Stimulated activated CD8-positive, alpha-beta memory T cell treated with anti-CD3 and anti-CD28 coated beads, Interleukin-7, amount 100 ng/mL, for 4 hours (primary cell): ENCODE results near the gene UBR3.
"Not testable (repeated sequence)": the region's sequence is repeated elsewhere in the genome, so short reads cannot be mapped to it uniquely, and the experiment has no call there.

ENCODE experiments used
- DNase-seq, 2 donors: peaks; one replicate each; pipeline ENCODE4 v3.0.0-alpha.2; 2020; ENCODE audit warnings: low read depth in 2 of 2

UBR3 gene

DNA sequence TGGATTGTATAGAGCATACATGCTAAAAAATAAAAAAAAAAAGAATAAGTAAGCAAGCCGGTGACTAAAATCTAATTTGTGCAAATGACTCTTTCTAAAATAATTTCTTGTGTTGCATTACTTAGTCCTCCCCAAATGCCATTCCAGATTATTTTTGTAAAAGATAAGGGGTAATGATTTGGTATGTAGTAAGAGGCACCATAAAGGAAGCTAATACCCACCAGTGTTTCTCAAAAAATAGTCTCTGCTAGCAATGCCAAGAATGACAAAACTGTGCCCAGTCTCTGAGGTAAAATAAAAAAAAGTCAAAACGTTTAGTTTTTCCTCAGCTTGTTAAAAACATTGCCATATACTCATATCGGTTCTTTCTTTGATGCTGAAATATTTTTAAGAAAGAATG lies 5.2 kb upstream of the UBR3 start:
- DNase-seq = no peak

DNA sequence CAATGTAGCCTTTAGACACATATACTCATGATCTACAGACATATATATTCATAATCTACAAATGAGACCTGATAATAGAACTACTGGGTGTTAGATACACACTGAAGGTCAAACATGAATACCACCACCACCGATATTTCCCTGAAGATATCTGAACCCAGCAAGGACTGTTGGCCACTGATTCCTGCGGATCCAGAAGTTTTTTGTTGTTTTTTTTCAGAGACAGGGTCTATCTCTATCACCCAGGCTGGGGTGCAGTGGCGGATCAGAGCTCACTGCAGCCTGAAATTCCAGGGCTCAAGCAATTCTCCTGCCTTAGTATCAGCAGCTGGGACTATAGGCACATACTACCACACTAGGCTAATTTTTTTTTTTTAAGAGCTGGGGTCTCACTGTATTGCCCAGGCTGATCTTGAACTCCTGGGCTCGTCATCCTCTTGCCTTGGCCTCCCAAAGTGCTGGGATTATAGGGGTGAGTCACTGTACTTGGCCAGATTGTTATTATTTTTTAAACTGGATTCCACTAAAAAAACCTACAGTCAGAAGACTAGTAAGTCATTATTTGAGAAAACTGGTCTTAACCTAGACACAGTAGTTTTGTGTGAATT lies 4.4 kb upstream of the UBR3 start:
- DNase-seq = no peak

DNA sequence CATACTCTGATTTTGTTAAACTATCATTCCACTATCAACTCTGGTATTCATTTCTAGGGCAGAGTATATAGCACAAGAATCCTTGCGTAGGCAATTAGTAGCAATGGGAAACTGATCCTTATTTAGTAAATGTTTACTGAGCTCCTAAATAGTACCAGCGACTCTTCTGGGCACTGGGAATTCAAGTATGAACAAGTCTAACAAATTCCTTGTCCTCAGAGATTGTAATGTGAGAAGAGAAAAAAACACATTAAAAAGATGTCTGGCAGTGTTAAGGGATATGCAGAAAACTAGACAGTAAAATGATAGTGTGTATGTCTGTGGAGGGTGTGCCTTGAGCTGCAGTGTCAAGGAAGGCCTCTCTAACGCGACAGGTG lies 3.3 kb upstream of the UBR3 start:
- no peak for DNase-seq

DNA sequence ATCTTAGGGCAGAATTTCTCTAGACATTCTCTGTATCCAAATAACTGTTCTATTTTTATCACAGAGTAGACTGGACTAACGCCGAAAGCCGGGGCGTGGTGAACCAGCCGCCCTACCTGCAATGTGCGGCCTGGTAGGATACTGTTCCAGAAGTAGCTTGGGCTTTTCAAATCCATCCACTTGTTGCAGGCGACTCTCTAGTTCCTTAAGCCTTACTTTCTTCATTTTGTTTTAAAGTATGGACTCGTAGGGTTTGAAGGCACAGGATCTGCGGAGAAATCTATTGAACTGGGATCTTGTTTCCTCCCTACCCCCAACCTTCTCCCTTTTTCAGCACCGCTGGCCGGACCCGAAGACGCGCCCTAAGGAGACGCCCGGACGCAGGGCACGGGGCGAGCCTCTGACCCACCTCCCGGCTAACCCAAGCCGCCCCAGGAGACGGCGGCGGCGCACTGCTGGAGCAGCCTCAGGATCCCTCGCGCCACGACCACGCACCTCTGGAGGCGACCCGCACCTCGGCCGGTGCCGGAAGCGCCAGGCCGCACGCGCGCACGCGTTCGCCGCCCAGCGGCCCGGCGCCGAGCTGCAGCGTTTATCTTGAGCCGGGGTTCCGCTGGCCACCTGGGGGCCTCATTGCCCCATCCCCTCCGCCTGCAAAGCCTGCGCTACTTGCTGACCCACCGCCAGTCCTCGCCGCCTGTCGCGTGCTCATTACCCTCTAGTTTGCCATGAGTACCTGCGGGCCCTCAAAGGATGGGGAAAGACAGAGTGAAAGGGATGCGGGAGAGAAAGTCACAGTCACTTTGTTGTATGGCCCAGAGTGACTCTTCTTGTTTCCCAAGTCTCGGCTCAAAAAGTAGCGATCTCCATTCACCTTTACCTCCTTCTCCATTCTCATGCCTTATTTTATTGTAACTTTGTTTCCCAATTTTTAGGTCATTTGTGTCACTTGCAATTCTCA lies 2.6 kb upstream of the UBR3 start, which contains the start of gene METTL5:
METTL5 (minus strand) TSS at position 533 of the 961 bp plus-strand sequence; CDS start at position 225, 308 bp downstream.
- DNase-seq = peak; percentile 33 to 70

DNA sequence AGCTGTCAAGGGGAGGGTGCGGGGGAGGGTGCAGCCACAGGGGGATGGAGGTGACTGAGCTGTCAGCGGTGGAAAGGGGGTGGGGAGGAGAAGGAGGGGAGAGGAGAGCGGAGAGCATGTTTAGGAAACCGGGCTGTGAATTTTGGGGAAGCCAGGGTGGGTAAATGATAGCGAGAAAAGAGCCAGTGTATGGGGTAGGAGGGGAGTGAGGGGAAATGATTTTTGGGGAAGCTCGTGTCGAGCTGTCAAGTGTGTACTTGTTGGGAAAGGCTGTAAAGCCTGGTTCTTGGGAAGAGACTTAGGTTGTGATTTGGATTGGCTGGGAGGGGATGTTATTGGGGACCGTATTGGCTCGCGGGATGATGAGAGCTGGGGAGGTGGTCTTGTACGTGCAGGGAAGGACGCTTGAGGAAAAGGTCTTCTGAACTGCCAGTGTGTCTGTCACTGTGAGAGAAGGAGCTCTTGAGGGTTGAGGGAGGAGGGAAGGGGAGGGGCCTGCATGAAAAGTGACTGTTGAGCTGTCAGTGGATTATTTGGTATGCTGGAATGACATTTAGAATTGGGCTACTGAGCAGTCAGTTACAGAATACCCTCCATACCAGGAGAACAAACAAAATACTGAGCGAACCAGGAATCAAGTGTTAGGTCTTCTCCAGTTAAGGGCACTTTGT lies 1.0 kb downstream of the UBR3 start:
- DNase-seq = peak; percentile 35 to 53

DNA sequence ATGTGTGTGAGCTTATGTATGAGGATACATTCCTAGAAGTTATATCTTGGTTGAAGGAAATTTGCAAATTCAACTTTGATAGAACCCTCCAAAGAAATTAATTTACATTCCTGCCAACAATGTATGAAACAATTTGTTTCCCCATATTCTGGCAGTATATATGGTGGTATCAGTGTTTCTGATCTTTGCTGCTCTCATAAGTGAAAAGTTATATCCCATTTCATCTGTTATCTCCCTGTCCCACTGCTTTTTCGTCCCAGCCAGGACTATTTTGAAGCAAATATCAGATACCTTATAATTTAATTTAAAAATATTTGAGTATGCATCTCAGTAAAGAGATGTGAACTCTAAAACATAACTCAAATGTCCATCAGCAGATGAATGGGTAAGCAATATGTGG lies 7.1 kb downstream of the UBR3 start:
- no peak for DNase-seq

DNA sequence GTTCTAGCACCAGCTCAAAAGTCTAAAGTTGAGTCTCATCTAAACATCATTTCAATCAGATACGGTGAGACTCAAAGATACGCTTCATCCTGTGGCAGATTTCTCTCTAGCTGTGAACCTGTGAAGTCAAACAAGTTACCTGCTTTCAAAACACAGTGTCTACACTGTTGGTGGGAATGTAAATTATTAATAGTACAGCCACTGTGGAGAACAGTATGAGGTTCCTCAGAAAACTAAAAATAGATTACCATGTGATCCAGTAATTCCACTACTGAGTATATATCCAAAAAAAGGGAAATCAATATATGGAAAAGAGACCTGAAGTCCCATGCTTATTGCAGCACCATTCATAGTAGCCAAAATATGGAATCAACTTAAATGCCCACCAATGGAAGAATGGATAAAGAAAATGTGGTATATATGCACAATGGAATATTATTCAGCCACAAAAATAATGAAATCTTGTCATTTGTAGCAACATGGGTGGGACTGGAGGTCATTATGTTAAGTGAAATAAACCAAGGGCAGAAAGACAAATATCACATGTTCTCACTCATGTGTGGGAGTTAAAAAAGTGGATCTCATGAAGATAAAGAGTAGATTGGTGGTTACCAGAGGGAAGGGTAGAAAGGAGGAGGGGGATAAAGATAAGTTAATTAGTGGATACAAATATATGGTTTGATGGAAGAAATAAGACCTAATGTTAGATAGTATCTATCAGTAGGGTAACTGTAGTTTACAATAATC lies 11.7 kb downstream of the UBR3 start:
- DNase-seq = no peak

DNA sequence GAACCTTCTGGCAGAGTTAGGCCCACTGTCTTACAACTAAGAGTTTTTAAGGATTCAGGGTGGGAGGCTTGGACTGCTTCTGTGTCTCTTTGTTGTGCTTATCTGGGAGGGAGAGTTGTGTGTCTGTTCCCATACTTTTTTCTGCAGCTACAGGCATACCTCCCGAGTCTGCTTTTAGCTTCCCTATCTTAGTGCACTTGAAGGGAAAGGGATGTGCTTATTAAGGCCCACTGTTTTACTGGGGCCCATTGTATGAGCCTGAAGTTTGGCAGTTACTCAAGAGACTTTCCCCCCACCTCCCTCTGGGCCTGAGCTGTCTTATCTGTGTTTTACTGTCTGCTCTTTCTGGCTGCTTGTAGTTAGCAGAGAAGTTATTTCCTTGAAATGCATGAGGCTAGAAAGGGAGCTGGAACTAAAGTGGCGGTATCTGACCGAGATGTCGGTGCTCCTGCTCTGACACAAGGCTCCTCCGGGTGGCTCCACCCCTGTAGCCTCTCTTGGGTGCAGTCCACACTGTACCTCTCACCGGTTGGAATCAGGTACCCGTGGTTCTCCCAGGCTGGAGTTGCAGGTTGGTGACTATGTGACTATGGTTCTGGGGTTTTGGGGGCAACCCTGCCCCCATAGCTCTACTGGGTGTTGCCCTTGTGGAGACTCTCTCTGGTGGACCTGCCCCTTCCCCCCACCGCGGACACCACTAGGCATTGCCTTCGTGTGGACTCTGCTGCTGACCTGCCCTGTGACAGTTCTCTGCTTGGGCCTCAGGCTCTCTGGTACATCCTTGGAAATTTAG lies 12.9 kb downstream of the UBR3 start:
- DNase-seq = no peak

DNA sequence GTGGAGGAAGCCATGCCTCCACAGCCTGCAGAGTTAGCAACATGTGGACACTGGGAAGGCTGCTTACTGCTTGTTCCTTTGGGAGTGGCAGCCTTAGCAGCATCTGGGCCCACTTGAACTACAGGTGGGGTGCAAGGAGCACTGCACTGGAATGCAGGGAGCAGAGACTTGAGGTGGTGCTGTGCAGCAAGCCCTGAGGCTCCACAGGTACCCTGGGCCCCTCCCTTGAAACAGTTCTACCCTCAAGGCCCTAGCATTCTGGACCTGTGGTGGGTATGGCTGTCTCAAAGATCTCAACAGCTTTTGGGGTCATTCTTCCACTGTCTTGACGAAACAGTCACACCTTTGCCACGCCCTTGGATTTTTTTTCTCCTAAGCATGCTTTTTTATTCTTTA lies 13.5 kb downstream of the UBR3 start:
- no peak for DNase-seq

DNA sequence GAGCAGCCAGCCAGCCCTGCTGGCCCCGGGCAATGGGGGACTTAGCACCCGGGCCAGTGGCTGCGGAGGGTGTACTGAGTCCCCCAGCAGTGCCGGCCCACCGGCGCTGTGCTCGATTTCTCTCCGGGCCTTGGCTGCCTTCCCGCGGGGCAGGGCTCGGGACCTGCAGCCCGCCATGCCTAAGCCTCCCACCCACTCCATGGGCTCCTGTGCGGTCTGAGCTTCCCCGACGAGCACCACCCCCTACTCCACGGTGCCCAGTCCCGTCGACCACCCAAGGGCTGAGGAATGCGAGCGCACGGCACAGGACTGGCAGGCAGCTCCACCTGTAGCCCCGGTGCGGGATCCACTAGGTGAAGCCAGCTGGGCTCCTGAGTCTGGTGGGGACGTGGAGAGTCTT lies 14.4 kb downstream of the UBR3 start:
- DNase-seq = not testable (repeated sequence)

DNA sequence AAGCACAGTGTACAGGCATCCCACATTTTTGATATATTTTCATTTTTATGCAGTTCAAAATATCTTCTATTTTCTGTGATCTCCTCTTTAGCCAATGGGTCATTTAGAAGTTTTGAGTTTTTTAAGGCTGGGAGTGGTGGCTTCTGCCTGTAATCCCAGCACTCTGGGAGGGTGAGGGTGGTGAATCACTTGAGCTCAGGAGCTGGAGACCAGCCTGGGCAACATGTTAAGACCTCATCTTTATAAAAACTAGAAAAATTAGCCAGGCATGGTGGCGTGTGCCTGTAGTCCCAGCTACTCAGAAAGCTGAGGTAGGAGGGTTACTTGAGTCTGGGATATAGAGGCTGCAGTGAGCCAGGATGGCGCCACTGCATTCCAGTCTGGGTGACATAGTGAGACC lies 17.8 kb downstream of the UBR3 start:
- DNase-seq = no peak

DNA sequence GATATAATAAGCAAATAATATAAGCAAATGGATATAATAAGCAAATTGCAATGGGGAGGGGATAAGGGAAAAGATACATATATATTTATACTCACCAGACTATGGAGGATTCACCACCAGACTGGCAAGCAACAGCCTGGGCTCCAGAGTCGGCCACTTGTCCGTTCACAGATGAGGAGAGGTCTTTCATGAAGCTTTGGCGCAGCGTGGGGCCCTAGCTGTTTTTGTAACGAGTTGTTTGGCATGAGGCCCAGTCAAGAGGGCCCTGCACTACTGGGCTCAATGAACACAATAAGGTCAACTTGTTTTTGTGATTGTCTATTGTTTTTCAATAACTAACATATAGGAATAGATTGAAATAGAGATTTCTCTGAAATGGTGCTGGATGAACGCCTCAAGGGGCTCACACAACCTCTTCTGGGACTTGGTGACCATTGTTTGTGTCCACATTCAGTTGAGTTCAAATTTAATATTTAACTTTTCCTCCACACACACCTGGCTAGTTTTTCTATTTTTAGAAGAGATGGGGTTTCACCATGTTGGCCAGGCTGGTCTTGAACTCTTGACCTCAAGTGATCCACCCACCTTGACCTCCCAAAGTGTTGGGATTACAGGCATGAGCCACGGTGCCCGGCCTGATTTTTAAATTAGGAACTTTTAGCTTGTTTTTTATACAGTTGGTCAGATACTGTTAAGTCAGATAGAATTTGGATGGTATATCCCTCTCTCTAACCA lies 21.9 kb downstream of the UBR3 start:
- not testable (repeated sequence) for DNase-seq

DNA sequence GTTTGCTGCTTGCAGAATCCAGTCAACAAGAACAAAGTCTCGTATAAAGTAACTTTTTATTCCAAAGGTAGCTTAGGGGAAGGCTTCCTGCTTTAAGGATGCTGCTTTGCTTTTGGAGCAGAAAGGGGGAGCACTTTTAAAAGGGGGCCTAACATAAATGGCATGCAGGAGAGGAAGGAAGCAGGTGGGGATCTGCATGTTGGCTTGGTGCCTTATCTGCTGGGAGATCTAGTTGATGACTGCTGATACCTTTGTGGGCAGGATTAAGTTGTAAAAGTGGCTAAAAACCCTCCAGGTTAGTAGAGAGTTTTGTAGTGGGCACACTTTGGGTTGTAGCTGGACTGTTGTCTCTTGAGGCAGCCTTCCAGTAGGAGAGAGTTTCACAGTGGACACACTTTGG lies 22.5 kb downstream of the UBR3 start:
- no peak for DNase-seq

DNA sequence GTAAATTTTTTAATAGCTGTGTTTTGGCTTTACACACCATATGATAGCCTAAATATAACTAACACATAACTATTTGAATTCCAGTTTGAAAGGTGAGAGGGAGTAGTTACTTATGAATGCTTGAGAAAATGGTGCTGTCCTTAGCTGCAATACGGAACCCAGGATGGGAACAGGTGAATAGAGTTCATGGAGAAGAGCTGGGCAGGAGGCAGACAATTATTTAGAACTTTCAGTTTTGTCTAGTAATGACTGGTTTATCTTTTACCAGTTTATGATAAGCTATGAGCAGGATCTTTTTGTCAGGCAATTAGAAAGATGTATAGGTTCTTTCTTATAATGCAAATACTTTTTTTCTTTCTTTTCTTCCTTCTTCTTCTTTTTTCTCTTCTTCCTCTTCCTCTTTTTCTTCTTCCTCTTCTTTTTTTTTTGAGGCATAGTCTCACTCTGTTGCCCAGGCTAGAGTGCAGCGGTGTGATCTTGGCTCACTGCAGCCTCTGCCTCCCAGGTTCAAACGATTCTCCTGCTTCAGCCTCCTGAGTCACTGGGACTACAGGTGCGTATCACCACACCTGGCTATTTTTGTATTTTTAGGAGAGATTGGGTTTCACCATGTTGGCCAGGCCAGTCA lies 25.9 kb downstream of the UBR3 start:
- DNase-seq = no peak

DNA sequence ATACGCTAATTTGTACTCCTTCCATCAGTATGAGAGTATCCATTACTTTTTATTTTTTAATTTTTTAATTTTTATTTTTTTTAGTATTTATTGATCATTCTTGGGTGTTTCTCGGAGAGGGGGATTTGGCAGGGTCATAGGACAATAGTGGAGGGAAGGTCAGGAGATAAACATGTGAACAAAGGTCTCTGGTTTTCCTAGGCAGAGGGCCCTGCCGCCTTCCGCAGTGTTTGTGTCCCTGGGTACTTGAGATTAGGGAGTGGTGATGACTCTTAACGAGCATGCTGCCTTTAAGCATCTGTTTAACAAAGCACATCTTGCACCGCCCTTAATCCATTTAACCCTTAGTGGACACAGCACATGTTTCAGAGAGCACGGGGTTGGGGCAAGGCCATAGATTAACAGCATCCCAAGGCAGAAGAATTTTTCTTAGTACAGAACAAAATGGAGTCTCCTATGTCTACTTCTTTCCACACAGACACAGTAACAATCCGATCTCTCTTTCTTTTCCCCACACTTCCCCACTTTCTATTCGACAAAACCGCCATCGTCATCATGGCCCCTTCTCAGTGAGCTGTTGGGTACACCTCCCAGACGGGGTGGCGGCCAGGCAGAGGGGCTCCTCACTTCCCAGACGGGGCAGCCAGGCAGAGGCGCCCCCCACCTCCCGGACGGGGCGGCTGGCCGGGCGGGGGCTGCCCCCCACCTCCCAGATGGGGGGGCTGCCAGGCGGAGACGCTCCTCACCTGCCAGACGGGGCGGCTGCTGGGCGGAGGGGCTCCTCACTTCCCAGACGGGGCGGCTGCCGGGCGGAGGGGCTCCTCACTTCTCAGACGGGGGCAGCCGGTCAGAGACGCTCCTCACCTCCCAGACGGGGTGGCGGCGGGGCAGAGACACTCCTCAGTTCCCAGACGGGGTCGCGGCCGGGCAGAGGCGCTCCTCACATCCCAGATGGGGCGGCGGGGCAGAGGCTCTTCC lies 28.3 kb downstream of the UBR3 start:
- not testable (repeated sequence) for DNase-seq

DNA sequence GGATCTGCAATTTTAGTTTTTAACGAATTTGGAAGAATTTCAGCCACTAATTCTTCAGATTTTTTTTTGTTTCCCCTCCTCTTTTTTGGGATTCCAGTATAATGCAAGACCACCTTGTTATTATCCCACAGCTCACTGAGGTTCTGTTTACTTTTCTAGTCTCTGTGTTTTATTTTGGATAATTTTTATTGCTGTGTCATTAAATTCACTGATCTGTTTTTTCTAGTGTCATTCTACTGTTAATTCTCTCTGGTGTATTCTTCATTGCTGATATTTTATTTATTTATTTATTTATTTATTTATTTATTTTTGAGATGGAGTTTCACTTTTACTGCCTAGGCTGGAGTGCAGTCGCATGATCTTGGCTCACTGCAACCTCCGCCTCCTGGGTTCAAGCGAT lies 32.2 kb downstream of the UBR3 start:
- no peak for DNase-seq

DNA sequence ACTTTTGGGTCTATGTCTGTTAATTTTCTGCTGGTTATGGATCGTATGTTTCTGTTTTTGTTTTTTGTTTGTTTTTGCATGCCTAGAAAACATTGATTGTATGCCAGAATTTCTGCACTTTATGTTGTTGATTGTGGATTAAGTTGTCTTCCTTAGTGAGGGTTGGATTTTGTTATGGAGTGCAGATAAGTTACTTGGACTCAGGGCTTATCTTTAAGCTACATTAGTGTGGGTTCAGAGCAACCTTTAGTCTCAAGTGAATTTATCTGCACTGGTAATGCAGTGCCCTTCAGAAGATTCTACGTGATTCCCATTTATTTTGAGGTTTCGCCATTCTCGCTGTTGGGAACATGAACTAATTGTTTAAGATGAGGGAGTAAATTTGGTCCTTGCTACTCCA lies 32.9 kb downstream of the UBR3 start:
- DNase-seq = no peak

DNA sequence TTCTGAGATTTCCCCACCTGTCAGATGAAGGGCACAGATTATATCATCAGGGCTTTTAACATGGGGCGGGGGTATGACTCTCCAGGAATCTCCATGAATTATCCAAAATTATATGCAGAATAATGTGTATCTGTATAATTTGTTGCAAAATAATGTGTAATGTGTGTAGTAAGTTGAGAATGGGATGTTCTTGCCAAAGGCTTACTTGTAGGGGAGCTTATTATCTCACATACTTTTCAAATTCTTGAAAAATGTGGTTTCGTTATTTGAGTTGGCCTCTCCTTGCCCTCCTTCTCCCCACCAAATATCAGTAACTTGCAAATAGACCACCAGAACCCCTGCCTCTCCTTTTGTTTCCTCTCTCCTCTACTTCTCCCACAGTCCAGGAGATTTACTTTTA lies 35.6 kb downstream of the UBR3 start:
- DNase-seq = no peak

DNA sequence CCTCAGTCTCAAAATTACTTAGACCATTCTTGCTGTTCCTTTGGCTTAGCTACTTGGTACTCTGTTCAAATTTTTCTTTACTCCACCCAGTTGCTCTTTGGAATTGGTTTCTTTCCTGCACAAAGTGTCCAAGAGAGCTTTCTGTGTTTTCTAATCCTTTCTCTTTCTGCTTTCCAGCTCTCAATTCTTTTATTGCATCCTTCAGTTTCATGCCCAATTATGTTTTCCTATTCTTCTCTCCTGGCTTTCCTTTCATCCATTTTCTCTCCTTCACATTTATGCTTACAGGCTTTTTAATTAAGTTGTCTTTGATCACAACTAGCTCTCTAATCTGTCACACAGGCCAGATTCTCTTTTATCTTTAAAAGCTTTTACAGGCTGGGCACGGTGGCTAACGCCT lies 38.2 kb downstream of the UBR3 start:
- no peak for DNase-seq
